ENCODE data around the gene HLA-DPB1. TPM values are rescaled to one million over a fixed set of nuclear protein-coding genes. Genes with fewer than 3 reads are reported as not detected.

Gene HLA-DPB1
- total RNA-seq, 1 experiment from 2014 or later, result not detected

- intact Hi-C loops (cut with micrococcal nuclease; ENCODE audit: unreplicated experiment), result no loop called here
- TF ChIP-seq CTCF (IDR thresholded peaks at IDR 0.05; ENCODE audit: insufficient read depth in 1 of 2, low read depth in 1 of 2, low read length in 1 of 2, severe bottlenecking in 1 of 2, unreplicated experiment in 1 of 2), result no peak
- Mint-ChIP-seq H3K27ac (ENCODE audit: unreplicated experiment) (no peak overlapping the region), H3K4me3 (ENCODE audit: unreplicated experiment) (no peak overlapping the region), H3K36me3 (ENCODE audit: insufficient read depth, unreplicated experiment) (no peaks in the 10 kb centered on the region), H3K27me3 (ENCODE audit: insufficient read depth, unreplicated experiment) (peaks cover 10% of the 10 kb centered on the region), H3K4me1 (ENCODE audit: low read depth, unreplicated experiment) (no peaks in the 10 kb centered on the region), H3K9me3 (ENCODE audit: unreplicated experiment) (peaks cover 3% of the 10 kb centered on the region)
- H3K9me3 ChIP-seq, result no peaks in the 10 kb centered on the region
- no peaks in the 10 kb centered on the region for H3K4me1 ChIP-seq
- ChIA-PET CTCF (interaction anchor here (1.6 kb wide), 1 partner anchor 91 kb away, joined by 3 read pairs; no protein-coding TSS in a partner anchor), POLR2A (no interaction called here)
- no peaks in the 10 kb centered on the region for H3K27me3 ChIP-seq (replicated peaks; ENCODE audit: control insufficient read depth, insufficient read depth, low read length)
- H3K36me3 ChIP-seq (ENCODE audit: control insufficient read depth, insufficient read depth, low read length), result no peaks in the 10 kb centered on the region
- DNase-seq, result no peak
- BruUV-seq (replicated peaks), result no TSS peak
- H3K4me3 ChIP-seq (ENCODE audit: low read depth, low read length), result no peak overlapping the region
Measured at GRCh38 chr6:33075208-33075567, 602 bp upstream of the HLA-DPB1 start.

- Mint-ChIP-seq H3K36me3 (ENCODE audit: insufficient read depth, unreplicated experiment) (no peaks in the 10 kb centered on the region), H3K9me3 (ENCODE audit: unreplicated experiment) (peaks cover 16% of the 10 kb centered on the region), H3K4me3 (ENCODE audit: unreplicated experiment) (no peak overlapping the region), H3K4me1 (ENCODE audit: low read depth, unreplicated experiment) (no peaks in the 10 kb centered on the region), H3K27me3 (ENCODE audit: insufficient read depth, unreplicated experiment) (peaks cover 16% of the 10 kb centered on the region), H3K27ac (ENCODE audit: unreplicated experiment) (no peak overlapping the region)
- POLR2A ChIA-PET, result no interaction called here
- intact Hi-C loops (cut with micrococcal nuclease; ENCODE audit: unreplicated experiment), result no loop called here
- H3K27me3 ChIP-seq (replicated peaks; ENCODE audit: control insufficient read depth, insufficient read depth, low read length), result no peaks in the 10 kb centered on the region
- no peaks in the 10 kb centered on the region for H3K4me1 ChIP-seq
- DNase-seq, result no peak
- no peaks in the 10 kb centered on the region for H3K9me3 ChIP-seq
- BruUV-seq (replicated peaks), result no TSS peak
- no peak for TF ChIP-seq CTCF (IDR thresholded peaks at IDR 0.05; ENCODE audit: insufficient read depth in 1 of 2, low read depth in 1 of 2, low read length in 1 of 2, severe bottlenecking in 1 of 2, unreplicated experiment in 1 of 2)
- H3K4me3 ChIP-seq (ENCODE audit: low read depth, low read length), result no peak overlapping the region
- CTCF ChIA-PET, result interaction anchor here (1.6 kb wide), 1 partner anchor 92 kb away, joined by 3 read pairs; no protein-coding TSS in a partner anchor
- no peaks in the 10 kb centered on the region for H3K36me3 ChIP-seq (ENCODE audit: control insufficient read depth, insufficient read depth, low read length)
Measured at GRCh38 chr6:33076406-33076934, 680 bp downstream of the HLA-DPB1 start.

GRCh38 chr6:33077908-33078307, 2.1 kb downstream of the HLA-DPB1 start:
- no peaks in the 10 kb centered on the region for H3K27me3 ChIP-seq (replicated peaks; ENCODE audit: control insufficient read depth, insufficient read depth, low read length)
- DNase-seq, result no peak
- Mint-ChIP-seq H3K4me1 (ENCODE audit: low read depth, unreplicated experiment) (no peaks in the 10 kb centered on the region), H3K36me3 (ENCODE audit: insufficient read depth, unreplicated experiment) (no peaks in the 10 kb centered on the region), H3K9me3 (ENCODE audit: unreplicated experiment) (peaks cover 17% of the 10 kb centered on the region), H3K27me3 (ENCODE audit: insufficient read depth, unreplicated experiment) (peaks cover 19% of the 10 kb centered on the region), H3K4me3 (ENCODE audit: unreplicated experiment) (no peak overlapping the region), H3K27ac (ENCODE audit: unreplicated experiment) (no peak overlapping the region)
- ChIA-PET POLR2A (no interaction called here), CTCF (no interaction called here)
- no peaks in the 10 kb centered on the region for H3K9me3 ChIP-seq
- TF ChIP-seq CTCF (IDR thresholded peaks at IDR 0.05; ENCODE audit: insufficient read depth in 1 of 2, low read depth in 1 of 2, low read length in 1 of 2, severe bottlenecking in 1 of 2, unreplicated experiment in 1 of 2), result no peak
- H3K36me3 ChIP-seq (ENCODE audit: control insufficient read depth, insufficient read depth, low read length), result no peaks in the 10 kb centered on the region
- no peak overlapping the region for H3K4me3 ChIP-seq (ENCODE audit: low read depth, low read length)
- H3K4me1 ChIP-seq, result no peaks in the 10 kb centered on the region
- intact Hi-C loops (cut with micrococcal nuclease; ENCODE audit: unreplicated experiment), result no loop called here
- BruUV-seq (replicated peaks), result no TSS peak
